Activated CD8-positive, alpha-beta memory T cell treated with anti-CD3 and anti-CD28 coated beads, Interleukin-2, amount 50 U/mL, for 48 hours (primary cell): ENCODE results near the gene CORO1C.
"Not testable (repeated sequence)": the region's sequence is repeated elsewhere in the genome, so short reads cannot be mapped to it uniquely, and the experiment has no call there.

Experiments used
- DNase-seq: peaks from one replicate; pipeline ENCODE4 v3.0.0-alpha.2; 2020

The CORO1C gene

GRCh38 chr12:108731105-108731865 is at the start of gene CORO1C:
TSS of gene CORO1C (minus strand) at chr12:108731518. CDS start at chr12:108701318, 30,200 bp downstream.
- DNase-seq = peak; percentile 99

GRCh38 chr12:108779998-108780688 is 48.8 kb upstream of the CORO1C start:
- no peak for DNase-seq

- DNase-seq = no peak
Observed at GRCh38 chr12:108778053-108778452, 46.7 kb upstream of the CORO1C start.

GRCh38 chr12:108777156-108777555 is 45.8 kb upstream of the CORO1C start:
- DNase-seq = no peak

GRCh38 chr12:108773798-108774788 is 42.8 kb upstream of the CORO1C start:
- DNase-seq = no peak

DNA sequence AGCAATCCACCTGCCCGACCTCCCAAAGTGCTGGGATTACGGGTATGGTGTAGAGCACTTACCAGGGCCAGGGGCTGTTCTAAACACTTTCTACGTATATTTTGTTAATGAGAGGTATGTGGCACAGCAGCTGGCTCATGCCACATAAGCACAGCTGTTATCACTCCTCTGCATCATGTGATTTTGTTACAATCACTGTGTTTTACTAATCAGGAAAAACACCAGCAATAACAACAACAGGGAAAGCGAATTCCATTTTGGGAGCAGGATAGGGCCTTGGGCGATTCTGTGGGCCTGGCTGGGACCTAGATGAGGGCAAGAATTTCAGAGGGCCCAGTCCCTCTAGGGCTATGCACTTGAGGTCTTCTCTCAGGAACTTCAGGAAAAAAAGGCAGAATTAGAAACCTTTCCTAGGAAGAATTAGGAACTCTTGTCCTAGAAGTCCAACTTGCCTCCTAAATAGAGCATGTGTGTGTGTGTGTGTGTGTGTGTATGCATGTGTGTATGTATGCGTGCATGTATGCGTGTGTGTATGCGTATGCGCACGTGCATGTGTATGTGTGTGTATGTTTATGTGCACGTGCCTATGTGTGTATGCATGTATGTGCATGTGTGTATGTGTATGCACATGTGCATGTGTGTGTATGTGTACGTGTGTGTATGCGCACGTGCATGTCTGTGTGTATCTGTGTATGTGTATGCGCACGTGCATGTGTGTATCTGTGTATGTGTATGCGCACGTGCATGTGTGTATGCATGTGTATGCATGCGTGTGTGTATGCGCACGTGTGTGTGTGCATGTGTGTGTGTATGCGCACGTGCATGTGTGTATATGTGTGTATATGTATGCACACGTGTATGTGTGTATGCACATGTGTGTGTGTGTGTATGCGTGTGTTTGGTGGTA is 41.8 kb upstream of the CORO1C start:
- no peak for DNase-seq

DNA sequence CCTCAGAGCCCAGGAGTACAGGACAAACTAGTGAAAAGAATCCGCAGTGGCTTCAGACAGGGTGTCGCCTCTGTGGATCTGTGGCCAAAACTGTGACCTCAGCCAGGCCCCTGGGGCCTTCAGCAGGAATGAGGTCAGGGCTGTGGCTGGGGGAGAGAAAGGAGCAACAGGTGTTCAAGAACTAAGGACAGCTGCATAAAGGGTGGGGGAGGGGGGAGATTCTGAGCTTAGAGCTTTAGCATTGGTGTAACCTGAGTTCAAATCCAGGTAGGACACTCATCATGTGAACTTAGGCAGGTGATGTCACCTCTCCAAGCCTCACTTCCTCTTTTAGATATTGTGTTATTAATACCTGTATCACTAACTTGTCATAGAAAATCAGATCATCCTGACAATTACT is 40.9 kb upstream of the CORO1C start:
- DNase-seq = no peak

- not testable (repeated sequence) for DNase-seq
Observed at GRCh38 chr12:108771835-108772234, 40.5 kb upstream of the CORO1C start.

DNA sequence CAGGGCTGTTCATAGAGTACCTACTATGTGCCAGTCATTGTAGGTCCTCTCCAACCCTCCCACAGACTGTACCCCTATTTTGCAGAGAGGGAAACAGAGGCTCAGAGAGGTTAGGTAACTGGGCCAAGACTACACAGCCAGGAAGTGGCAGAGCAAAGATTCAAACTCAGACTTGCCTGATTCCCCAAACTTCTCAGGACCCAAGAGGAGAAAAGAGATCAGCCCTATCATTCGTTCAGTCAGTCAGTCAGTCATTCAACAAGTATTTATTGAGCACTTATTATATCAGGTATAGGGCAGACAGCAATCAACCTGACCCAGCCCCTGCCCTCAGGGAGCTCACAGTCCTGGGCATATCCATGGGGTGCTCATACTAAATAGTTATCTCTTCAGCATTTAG is 39.6 kb upstream of the CORO1C start:
- no peak for DNase-seq

DNA sequence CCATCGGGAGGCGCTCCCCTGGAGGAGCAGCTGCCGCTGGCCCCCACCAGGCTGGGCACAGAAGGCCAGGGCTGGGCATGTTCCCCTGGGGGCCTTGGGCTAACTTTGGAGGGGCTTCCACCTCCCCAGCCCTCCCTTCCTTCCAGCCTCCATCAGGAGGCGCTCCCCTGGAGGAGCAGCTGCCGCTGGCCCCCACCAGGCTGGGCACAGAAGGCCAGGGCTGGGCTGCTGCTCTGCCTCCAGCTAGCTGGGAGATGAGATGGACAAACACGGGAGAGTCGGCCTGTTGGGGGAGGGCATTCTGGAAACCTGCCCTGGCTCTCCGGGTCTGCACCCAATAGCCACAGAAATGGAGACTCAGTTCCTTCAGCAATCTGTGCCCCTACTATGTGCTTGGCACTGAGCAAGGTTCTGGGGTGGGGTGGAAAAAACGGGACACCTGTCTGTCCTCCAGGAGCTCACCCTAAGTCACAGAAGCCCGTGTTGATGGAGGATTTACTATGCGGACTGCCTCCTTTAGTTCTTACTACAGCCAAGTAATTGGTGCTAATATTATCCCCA is 39.0 kb upstream of the CORO1C start:
- no peak for DNase-seq

GRCh38 chr12:108768591-108769500 is 37.5 kb upstream of the CORO1C start:
- peak; percentile 61 for DNase-seq

GRCh38 chr12:108766294-108766693 is 35.0 kb upstream of the CORO1C start:
- no peak for DNase-seq

DNA sequence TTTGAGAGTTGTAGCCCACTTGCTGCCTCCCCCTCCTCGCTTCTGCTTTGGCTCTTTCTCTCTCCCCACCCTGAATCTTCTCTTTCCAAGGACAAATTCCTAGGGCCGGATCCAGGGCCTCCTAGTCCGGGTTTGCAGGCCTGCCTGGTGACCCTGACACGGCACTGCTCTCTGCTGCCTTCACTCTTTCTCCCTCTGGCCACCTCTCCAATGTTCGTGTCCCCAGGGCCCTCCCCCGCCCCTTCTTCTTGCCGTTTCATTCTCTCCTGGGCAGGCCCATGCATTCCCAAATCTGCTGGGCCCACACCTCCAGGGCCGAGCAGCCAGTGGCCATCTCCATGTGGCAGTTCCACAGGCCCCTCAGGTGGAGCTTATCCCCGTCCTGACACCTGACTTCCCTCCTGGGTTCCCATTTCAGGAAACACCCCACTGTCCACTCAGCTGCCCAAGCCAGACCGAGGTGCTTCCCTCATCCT is 34.0 kb upstream of the CORO1C start:
- DNase-seq = no peak

- DNase-seq = no peak
Observed at GRCh38 chr12:108764540-108765288, 33.4 kb upstream of the CORO1C start.

DNA sequence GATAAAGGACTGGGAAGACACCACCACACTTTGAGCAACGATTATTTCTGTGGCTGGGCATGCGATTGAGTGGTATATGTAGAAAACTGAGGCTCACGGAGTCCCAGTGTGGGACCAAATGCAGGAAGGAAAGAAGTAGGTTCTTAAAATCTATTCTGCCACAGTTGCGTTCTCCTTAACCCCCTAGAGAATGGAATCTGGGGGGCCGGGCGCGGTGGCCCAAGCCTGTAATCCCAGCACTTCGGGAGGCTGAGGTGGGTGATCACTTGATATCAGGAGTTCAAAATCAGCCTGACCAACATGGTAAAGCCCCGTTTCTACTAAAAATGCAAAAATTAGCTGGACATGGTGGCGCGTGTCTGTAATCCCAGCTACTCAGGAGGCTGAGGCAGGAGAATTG is 29.9 kb upstream of the CORO1C start:
- DNase-seq = no peak

GRCh38 chr12:108759924-108760323 is 28.6 kb upstream of the CORO1C start:
- no peak for DNase-seq

DNA sequence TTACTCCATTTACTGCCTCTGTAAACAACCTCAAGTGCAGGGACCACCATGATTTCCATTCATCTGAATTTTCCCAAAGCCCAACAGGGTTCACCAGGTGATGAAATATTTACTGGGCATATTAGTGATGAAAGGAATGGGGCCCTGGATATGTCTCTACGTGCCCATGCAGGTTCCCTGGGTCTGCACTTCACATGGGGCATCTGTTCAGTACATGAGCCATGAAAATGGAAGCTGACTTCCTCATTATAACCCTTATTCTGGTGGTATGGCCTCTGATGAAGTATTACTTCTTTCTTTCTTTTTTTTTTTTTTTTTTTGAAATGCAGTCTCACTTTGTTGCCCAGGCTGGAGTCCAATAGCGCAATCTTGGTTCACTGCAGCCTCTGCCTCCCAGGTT is 26.5 kb upstream of the CORO1C start:
- no peak for DNase-seq

- DNase-seq = no peak
Observed at GRCh38 chr12:108756421-108756820, 25.1 kb upstream of the CORO1C start.

GRCh38 chr12:108755481-108755880 is 24.2 kb upstream of the CORO1C start:
- no peak for DNase-seq

DNA sequence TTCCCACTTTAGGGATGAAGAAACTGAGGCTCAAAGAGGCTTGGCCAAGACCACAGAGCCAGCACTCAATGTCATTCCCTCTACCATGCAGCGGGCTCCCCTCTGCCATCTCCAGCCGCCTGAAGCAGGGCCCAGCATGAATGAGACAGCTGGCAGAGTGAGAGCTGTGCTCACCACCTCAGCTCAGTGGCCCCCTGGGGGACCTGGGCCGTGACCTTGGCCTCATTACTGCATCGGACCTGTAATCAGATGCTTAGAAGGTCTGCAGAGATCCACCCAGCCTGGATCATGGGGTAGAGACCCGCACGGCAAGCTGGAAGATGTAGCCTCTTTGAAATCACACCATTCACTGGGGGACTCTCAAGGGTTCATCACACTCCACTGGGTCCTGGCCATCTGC is 22.7 kb upstream of the CORO1C start:
- no peak for DNase-seq
